Measurements from ENCODE around the gene MAP3K20.
"Not testable (repeated sequence)": the region's sequence is repeated elsewhere in the genome, so short reads cannot be mapped to it uniquely, and the experiment has no call there.

Gene MAP3K20

GRCh38 chr2:173075781-173076580 is at the start of gene MAP3K20:
TSS of gene MAP3K20 (plus strand) at chr2:173075846. CDS start at chr2:173091032, 15,186 bp downstream.
- DNase-seq, result peak; percentile 50

- no peak for DNase-seq
Observed at GRCh38 chr2:173026479-173026878, 49.2 kb upstream of the MAP3K20 start.

GRCh38 chr2:173027181-173028128 is 48.2 kb upstream of the MAP3K20 start:
- peak; percentile 76 for DNase-seq

- DNase-seq, result no peak
Observed at GRCh38 chr2:173028141-173028540, 47.5 kb upstream of the MAP3K20 start.

- no peak for DNase-seq
Observed at GRCh38 chr2:173028671-173029070, 47.0 kb upstream of the MAP3K20 start.

GRCh38 chr2:173030561-173031490 is 44.8 kb upstream of the MAP3K20 start:
- no peak for DNase-seq

- no peak for DNase-seq
Observed at GRCh38 chr2:173032032-173032431, 43.6 kb upstream of the MAP3K20 start.

GRCh38 chr2:173033084-173033483 is 42.6 kb upstream of the MAP3K20 start:
- DNase-seq, result no peak

- DNase-seq, result no peak
Observed at GRCh38 chr2:173034143-173034542, 41.5 kb upstream of the MAP3K20 start.

GRCh38 chr2:173037245-173038120 is 38.2 kb upstream of the MAP3K20 start:
- DNase-seq, result no peak

GRCh38 chr2:173038257-173038656 is 37.4 kb upstream of the MAP3K20 start:
- not testable (repeated sequence) for DNase-seq

GRCh38 chr2:173040729-173041128 is 34.9 kb upstream of the MAP3K20 start:
- DNase-seq, result no peak

GRCh38 chr2:173043476-173043875 is 32.2 kb upstream of the MAP3K20 start:
- DNase-seq, result no peak

- DNase-seq, result no peak
Observed at GRCh38 chr2:173043897-173044519, 31.6 kb upstream of the MAP3K20 start.

- DNase-seq, result no peak
Observed at GRCh38 chr2:173044686-173045085, 31.0 kb upstream of the MAP3K20 start.

- DNase-seq, result no peak
Observed at GRCh38 chr2:173045181-173045580, 30.5 kb upstream of the MAP3K20 start.

GRCh38 chr2:173048522-173048896 is 27.1 kb upstream of the MAP3K20 start:
- DNase-seq, result no peak

GRCh38 chr2:173048897-173049661 is 26.6 kb upstream of the MAP3K20 start:
- DNase-seq, result no peak

GRCh38 chr2:173049831-173050230 is 25.8 kb upstream of the MAP3K20 start:
- no peak for DNase-seq

GRCh38 chr2:173050684-173051083 is 25.0 kb upstream of the MAP3K20 start:
- no peak for DNase-seq
